Kidney (tissue), 14 donors: ENCODE data around the gene ANKRD40CL. TPM values are rescaled to one million over a fixed set of nuclear protein-coding genes. Genes with fewer than 3 reads are reported as not detected.
"Not testable (repeated sequence)": the region's sequence is repeated elsewhere in the genome, so short reads cannot be mapped to it uniquely, and the experiment has no call there.

ENCODE experiments used
- DNase-seq, 5 donors: peaks; one replicate each; pipeline ENCODE4 v3.0.0-alpha.2; 2013 to 2020
- FAIRE-seq: peaks from 2 replicates; lab custom pipeline; 2012; peaks lifted over from hg19 to GRCh38; lab: Jason Lieb, UNC
- H3K27ac ChIP-seq, 2 donors: one replicate each; pipeline ENCODE4 v1.7.0; 2013; ENCODE audit warnings: low read depth in 2 of 2, low read length in 2 of 2, inconsistent platforms in 1 of 2
- H3K27me3 ChIP-seq: one replicate; pipeline ENCODE4 v1.7.1; 2013; ENCODE audit warnings: low read length, inconsistent platforms; ENCODE audit not compliant: control insufficient read depth, insufficient read depth
- H3K36me3 ChIP-seq, 3 donors: one replicate each; pipeline versions ENCODE4 v1.7.0 to v1.7.1; 2013; ENCODE audit warnings: low read length in 3 of 3, control low read depth in 1 of 3, inconsistent platforms in 1 of 3; ENCODE audit not compliant: insufficient read depth in 3 of 3, control insufficient read depth in 2 of 3
- H3K4me1 ChIP-seq, 3 donors: one replicate each; pipeline versions ENCODE4 v1.7.0 to v1.7.1; 2013; ENCODE audit warnings: low read length in 3 of 3, inconsistent platforms in 1 of 3, low read depth in 1 of 3; ENCODE audit not compliant: control insufficient read depth in 2 of 3, insufficient read depth in 2 of 3
- H3K4me3 ChIP-seq, 3 donors: one replicate each; pipeline versions ENCODE4 v1.7.0 to v1.8.1; 2013; ENCODE audit warnings: low read length in 3 of 3, control low read depth in 1 of 3, inconsistent platforms in 1 of 3
- H3K9ac ChIP-seq, 3 donors: one replicate each; pipeline versions ENCODE4 v1.7.0 to v1.7.1; 2013; ENCODE audit warnings: low read length in 3 of 3, control low read depth in 1 of 3, inconsistent platforms in 1 of 3
- H3K9me3 ChIP-seq, 3 donors: one replicate each; pipeline versions ENCODE4 v1.7.0 to v1.7.1; 2013; ENCODE audit warnings: low read length in 3 of 3, control low read depth in 1 of 3, inconsistent platforms in 1 of 3; ENCODE audit not compliant: control insufficient read depth in 2 of 3, insufficient read depth in 1 of 3
- intact Hi-C: fragments of 100-400 bp; cut with DNase I; formaldehyde crosslinking; loops from one replicate; pipeline ENCODE4 v1.11.1; 2022
- polyA plus RNA-seq: library from polyadenylated mRNA; stranded (reverse); fragments of 350-450 nt; fragmentation: Illumina TruSeq; extraction: RNeasy Lipid Tissue Mini Kit (QIAGEN cat#74804); gene quantifications from one replicate; pipeline ENCODE4 v1.2.3, GENCODE V29; 2014; ENCODE audit warnings: low read depth, low replicate concordance; ENCODE audit not compliant: insufficient read depth
- total RNA-seq: library from RNA; stranded (reverse); fragmentation: NEBNext Ultra II Directional; extraction: Animal tissue kit (Norgen Biotek cat#: 25700); gene quantifications from one replicate; pipeline ENCODE4 v1.2.1, GENCODE V29; 2021
- TF ChIP-seq, protein P1 (sequence below): IDR thresholded peaks from 3 replicates; pipeline ENCODE4 v1.5.1; 2012; ENCODE audit warnings: mild to moderate bottlenecking, moderate library complexity, borderline replicate concordance; ENCODE audit not compliant: insufficient read depth; ENCODE audit errors: extremely low read depth
- donor health status: control.
- donor health status: control.
- donor health status: control.
- donor health status: control.
- donor health status: control.
- donor health status: DM: yes; HTN: yes; CAD: no.
- donor health status: Normal renal cell carcinoma (clear cell type).

Gene ANKRD40CL
- total and polyA plus RNA-seq, 2 donors from 2014 or later: not detected

DNA sequence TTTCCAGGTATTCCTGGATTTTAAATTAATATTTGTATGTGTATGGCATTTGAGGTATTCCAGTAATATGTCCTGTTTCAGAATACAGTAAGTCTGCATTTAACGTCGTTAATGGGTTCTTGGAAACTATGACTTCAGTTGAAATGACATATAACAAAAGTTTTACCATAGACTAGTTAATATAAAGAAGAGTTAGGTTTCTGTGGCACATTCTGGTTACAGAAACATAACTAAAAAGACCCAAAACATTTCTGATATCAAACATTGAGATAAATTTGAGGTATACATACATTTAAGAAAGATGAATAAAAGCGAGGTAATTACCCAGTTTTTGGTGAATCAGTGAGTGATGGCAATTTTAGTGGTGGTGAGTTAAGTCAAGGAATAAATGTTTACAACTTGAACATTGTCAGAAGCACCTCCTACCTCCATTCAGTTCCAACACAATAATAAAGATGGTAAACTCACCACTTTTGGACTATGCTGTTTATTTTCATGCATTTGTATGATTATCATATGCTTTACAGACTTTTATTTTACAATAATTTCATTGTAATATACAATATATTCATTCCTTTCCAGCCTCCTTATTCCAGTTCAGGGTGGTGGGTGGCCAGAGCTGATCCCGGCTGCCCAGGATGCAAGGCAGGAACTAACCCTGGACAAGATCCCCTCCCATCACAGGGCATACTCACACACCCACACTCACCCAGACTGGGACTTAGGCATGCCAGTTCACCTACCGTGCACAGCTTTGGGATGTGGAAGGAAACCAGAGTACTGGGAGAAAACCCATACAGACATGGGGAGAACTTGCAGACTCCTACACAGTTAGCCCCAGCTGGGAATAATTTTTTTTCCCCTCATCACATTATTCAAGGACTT, 38.2 kb downstream of the ANKRD40CL start:
- Histone ChIP-seq H3K36me3 (no peaks in the 10 kb centered on the region), H3K4me1 (peaks cover 0 to 25% (median 25%) of the 10 kb centered on the region in 3 donors), H3K9me3 (no peaks in the 10 kb centered on the region), H3K27me3 (no peaks in the 10 kb centered on the region), H3K27ac (no peak overlapping the region), H3K4me3 (no peak overlapping the region), H3K9ac (no peak overlapping the region)
- intact Hi-C loops: no loop called here
- FAIRE-seq (no peak), DNase-seq (no peak)
- TF ChIP-seq, protein P1, sequence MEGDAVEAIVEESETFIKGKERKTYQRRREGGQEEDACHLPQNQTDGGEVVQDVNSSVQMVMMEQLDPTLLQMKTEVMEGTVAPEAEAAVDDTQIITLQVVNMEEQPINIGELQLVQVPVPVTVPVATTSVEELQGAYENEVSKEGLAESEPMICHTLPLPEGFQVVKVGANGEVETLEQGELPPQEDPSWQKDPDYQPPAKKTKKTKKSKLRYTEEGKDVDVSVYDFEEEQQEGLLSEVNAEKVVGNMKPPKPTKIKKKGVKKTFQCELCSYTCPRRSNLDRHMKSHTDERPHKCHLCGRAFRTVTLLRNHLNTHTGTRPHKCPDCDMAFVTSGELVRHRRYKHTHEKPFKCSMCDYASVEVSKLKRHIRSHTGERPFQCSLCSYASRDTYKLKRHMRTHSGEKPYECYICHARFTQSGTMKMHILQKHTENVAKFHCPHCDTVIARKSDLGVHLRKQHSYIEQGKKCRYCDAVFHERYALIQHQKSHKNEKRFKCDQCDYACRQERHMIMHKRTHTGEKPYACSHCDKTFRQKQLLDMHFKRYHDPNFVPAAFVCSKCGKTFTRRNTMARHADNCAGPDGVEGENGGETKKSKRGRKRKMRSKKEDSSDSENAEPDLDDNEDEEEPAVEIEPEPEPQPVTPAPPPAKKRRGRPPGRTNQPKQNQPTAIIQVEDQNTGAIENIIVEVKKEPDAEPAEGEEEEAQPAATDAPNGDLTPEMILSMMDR: no peak

DNA sequence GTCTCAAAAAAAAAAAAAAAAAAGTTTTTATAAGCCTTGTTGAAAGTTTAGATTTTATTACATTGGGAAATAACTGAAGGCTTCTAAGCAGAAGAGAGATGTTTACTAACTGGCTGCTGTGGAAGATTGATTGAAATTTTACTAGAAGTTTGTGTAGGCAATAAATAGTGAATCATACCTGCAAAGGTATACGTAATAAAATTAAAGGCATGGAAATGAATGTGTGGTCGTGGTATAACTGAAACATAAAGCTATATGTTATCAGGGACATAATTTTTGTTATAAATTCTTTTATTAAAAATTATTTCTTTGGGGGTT, 39.2 kb downstream of the ANKRD40CL start:
- no peaks in the 10 kb centered on the region for H3K36me3 ChIP-seq
- no peak overlapping the region for H3K27ac ChIP-seq
- FAIRE-seq (no peak), DNase-seq (no peak)
- H3K9ac ChIP-seq: no peak overlapping the region
- peaks cover 0 to 31% (median 25%) of the 10 kb centered on the region in 3 donors for H3K4me1 ChIP-seq
- H3K27me3 ChIP-seq: no peaks in the 10 kb centered on the region
- no peaks in the 10 kb centered on the region for H3K9me3 ChIP-seq
- intact Hi-C loops: no loop called here
- TF ChIP-seq, protein P1: no peak
- H3K4me3 ChIP-seq: no peak overlapping the region

DNA sequence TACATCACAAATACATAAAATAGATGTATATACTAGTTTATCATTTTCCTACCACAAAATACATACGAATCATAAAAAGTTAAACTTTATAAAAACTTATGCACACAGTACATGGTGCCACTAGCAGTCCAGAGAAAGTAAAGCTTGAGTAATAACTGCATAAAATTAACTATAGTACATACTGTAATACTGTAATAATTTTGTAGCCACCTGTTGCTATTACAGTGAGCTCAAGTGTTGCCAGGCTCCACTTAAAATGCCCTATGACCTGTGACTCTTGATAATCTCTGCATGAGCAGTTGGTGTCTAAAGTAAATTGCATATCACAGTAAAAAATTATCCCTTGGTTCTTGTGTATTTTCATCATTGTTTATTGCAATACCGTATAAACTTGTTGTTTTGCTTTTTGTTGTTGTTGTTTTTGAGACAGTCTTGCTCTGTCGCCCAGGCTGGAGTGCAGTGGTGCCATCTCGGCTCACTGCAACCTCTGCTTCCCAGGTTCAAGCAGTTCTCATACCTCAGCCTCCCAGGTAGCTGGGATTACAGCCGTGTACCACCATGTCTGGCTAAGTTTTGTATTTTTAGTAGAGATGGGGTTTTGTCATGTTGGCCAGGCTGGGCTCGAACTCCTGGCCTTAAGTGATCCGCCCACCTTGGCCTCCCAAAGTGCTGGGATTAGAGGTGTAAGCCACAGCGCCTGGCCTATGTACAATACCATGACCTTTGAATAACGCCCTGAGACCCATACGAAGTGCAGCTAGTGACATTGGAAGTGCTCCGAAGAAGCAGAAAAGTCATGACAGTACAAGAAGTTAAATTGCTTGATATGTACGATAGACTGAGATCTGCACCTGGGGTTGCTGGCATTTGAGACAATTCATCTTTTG, 41.3 kb downstream of the ANKRD40CL start:
- FAIRE-seq (no peak), DNase-seq (no peak)
- no peak overlapping the region for H3K4me3 ChIP-seq
- H3K4me1 ChIP-seq: peaks cover 3 to 44% (median 23%) of the 10 kb centered on the region in 3 donors
- H3K9me3 ChIP-seq: no peaks in the 10 kb centered on the region
- no peak overlapping the region for H3K9ac ChIP-seq
- TF ChIP-seq, protein P1: no peak
- H3K36me3 ChIP-seq: no peaks in the 10 kb centered on the region
- H3K27ac ChIP-seq: no peak overlapping the region
- H3K27me3 ChIP-seq: no peaks in the 10 kb centered on the region
- intact Hi-C loops: no loop called here

DNA sequence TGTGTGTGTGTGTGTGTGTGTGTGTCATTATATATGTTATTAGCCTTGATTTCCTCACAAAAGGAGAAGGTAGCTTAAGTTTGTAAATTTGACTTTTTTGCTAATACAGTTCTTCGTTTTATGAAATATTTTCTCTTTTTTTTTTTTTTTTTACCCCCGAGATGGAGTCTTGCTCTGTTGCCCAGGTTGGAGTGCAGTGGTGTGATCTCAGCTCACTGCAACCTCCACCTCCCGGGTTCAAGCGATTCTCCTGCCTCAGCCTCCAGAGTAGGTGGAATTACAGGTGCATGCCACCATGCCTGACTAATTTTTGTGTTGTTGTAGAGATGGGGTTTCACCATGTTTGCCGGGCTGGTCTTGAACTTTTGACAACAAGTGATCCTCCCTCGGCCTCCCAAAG, 42.7 kb downstream of the ANKRD40CL start:
- H3K27me3 ChIP-seq, H3K27ac ChIP-seq, intact Hi-C loops, H3K4me3 ChIP-seq, H3K36me3 ChIP-seq, DNase-seq, H3K9me3 ChIP-seq, FAIRE-seq, H3K9ac ChIP-seq: not testable (repeated sequence)
- peaks cover 3 to 49% (median 23%) of the 10 kb centered on the region in 3 donors for H3K4me1 ChIP-seq
